Activated effector memory CD4-positive, alpha-beta T cell treated with anti-CD3 and anti-CD28 coated beads, Interleukin-2, amount 50 U/mL, for 16 hours (primary cell): ENCODE measurements around the gene CUTA.

ENCODE experiments used
- DNase-seq: peaks from one replicate; pipeline ENCODE4 v3.0.0-alpha.2; 2020

Gene CUTA

GRCh38 chr6:33420491-33421343, 2.8 kb upstream of the CUTA start:
- DNase-seq = no peak

- DNase-seq = peak; percentile 77
These were observed 1.9 kb upstream of the CUTA start, which contains the start of gene SYNGAP1 for GRCh38 chr6:33419580-33420490. Gene SYNGAP1 (plus strand): TSS chr6:33420065. CDS start chr6:33420265, 200 bp downstream.

DNA sequence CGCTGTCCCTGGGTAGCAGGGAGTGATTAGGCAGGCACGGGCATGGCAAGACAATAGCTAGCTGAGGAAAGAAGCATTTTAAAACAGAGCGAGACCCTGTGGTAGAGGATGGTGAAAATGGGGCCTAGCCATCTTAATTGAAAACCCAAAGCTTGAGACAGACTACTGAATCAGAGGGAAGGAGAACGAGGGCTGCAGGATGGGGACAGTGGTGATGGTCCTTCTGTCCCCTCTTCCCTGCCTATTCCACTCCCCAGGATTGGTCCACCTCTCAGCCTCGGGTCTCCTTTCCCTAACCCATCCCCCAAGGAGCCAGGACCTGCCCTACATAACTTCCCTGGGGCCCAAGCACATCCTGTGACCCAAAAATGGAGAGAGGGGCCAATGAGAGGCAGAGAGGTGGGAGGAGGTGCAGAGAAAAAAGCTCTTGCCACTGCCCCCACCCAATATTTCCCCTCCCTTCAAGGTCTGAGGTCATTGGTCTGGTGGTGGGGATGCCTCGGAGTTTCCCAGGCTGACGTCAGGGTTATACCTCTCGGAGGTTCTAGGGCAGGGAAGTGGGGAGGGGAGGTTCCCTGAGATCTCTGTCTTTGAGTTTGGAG, 884 bp upstream of the CUTA start:
- DNase-seq = peak; percentile 84

- peak; percentile 71 for DNase-seq
These were observed 592 bp downstream of the CUTA start for GRCh38 chr6:33417128-33417902.

- peak; percentile 73 for DNase-seq
These were observed 1.4 kb downstream of the CUTA start for GRCh38 chr6:33416386-33417127.

- DNase-seq = no peak
These were observed 2.1 kb downstream of the CUTA start for GRCh38 chr6:33415831-33416230.

DNA sequence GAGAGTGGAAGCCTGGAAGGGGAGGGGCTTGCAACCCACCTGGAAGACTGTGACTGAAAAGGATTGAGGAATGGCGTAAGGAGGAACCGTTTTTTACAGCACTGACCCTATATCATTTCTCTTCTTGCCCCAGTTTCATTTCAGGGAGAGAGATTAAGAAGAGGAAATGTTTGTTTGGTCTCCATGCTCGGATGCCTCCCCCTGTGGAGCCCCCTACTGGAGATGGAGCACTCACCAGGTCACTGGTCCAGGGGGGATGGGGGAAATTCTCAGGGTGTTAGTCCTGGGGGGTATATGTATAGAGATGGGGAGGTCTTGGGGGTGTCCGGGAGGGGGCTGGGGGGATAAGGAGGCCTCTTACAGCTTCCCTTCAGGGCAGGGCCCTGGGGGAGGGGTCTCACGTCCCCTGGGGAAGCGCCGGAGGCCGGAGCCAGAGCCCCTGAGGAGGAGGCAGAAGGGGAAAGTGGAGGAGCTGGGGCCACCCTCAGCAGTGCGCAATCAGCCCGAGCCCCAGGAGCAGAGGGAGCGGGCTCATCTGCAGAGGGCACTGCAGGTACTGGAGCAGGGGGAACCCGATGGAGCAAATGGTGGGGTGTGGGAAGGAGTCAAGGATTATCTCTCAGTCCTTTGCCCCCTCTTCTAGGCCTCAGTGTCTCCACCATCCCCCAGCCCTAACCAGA, 3.2 kb downstream of the CUTA start:
- DNase-seq = no peak

DNA sequence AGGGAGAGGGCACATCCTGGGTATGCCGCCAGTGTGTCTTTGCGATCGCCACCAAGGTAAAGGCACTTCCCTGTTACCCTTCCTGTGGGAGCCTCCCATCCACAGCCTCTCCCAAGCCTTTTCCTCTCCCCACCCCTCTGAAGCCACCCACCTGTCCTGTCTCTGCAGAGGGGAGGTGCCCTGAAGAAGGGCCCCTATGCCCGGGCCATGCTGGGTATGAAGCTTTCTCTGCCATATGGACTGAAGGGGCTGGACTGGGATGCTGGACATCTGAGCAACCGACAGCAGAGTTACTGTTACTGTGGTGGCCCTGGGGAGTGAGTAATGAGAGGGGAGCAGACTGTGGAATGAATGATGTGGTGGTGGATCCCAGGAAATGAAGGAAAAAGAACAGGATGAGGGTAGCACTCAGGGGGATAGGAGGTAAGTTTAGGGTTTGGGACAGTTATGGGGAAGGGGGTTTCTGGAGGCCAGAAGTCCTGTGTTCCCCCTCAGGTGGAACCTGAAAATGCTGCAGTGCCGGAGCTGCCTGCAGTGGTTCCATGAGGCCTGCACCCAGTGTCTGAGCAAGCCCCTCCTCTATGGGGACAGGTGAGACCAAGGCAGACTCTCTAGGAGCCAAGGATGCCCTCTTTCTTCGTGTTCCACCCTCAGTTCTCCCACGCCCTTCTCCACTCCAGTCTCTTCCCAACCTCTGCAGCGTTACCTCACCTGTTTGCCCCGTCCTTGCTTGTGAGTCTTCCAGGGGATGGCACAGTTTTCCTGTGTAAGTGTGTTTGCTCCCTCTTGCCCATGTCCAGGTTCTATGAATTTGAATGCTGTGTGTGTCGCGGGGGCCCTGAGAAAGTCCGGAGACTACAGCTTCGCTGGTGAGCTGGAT, 4.4 kb downstream of the CUTA start:
- no peak for DNase-seq

GRCh38 chr6:33412140-33413009, 5.5 kb downstream of the CUTA start:
- no peak for DNase-seq

DNA sequence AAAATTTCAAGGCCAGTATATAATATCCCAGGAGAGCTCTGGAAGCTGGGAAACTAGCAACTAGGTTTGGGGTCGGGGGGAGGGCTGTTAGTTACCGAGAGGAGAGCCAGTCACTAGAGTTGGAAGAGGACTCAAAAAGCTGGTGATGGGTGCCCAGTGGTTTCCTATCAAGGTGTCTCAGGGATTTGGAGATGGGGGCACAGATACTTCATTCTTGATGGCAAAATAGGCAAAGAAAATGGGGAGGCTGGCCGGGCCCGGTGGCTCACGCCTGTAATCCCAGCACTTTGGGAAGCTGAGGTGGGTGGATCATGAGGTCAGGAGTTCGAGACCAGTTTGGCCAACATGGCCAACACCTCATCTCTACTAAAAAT, 6.3 kb downstream of the CUTA start:
- no peak for DNase-seq

DNA sequence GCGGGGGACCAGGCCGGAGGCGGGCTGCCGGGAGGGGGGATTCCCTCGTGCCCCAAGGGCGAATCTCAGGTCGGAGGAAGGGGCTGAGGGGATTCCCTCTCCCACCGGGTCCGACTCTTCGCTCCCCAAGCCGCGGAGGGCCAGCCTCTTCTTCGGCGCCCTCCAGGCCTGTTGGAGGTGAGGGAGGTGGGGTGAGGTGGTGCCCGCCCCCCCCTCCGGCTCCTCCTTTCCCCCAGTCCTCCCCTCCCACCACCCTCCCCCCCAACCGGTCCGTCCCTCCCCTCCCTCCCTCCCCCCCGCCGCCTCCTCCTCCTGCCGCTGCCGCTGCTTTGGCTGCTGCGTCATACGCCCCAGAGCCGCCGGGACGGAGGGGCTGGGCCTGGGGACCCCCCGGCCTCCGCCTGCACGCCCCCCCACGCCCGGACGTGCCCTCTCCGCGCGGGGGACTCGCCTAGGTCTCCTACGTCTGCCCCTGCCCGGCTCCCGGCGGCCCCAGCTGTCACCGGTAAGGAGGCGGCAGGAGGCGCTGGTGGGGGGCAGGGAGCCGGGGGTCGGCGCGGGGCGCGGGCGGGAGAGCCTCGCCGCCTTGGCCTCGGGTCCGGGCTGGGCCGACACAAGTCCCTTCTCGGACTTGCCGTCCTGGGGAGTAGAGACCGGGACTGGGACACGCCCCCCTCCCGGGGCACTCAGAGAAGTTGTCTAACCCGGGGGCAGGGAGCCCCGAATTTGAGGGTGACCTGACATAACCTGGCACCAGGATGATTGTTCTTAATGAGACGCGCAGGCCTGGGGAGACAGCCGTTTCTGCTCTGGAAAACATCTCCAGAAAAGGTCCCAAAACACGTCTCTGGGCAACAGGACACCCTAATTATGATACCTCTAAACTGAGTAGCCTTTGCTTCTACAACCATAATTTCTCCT, 6.9 kb downstream of the CUTA start, which contains the start of gene PHF1:
TSS of gene PHF1 (plus strand) at position 304 of the 921 bp plus-strand sequence. CDS start 1,250 bp downstream, outside the sequence.
- DNase-seq = no peak

DNA sequence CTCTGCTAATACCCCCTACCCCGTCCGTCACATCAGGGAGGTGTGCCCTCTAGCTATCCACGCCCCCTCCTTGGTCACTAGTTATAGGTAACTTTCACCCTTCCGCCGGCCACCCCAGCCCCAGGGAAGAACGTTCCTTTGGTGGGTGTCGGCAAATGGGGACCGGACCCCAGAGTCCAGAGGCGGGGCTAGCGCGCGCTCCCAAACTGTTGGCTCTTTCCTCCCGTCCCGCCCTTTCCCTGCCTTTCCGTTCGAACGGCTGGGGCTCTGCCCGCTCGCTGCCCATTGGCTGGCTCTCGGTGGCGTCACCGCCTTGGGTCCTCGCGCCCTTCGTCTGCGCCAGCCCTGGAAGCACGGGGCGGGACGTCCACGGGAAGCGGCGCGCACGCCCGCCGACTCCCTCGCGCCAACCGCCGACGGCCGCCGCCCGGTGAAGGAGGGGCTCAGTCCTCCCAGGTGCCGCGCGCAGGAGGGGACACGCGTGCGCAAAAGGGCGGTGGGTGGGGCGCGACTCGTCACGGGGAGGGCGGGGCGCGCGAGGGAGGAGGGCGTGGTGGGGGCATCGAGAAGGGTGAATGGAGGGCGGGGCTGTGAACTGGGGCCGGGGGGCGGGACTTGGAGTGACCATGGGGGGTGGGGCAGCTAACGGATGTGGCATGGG, 7.7 kb downstream of the CUTA start:
- peak; percentile 99 for DNase-seq

GRCh38 chr6:33407132-33407718, 10.7 kb downstream of the CUTA start:
- DNase-seq = no peak

- no peak for DNase-seq
These were observed 11.8 kb downstream of the CUTA start for GRCh38 chr6:33406126-33406525.

- DNase-seq = no peak
These were observed 12.4 kb downstream of the CUTA start for GRCh38 chr6:33405386-33405940.

DNA sequence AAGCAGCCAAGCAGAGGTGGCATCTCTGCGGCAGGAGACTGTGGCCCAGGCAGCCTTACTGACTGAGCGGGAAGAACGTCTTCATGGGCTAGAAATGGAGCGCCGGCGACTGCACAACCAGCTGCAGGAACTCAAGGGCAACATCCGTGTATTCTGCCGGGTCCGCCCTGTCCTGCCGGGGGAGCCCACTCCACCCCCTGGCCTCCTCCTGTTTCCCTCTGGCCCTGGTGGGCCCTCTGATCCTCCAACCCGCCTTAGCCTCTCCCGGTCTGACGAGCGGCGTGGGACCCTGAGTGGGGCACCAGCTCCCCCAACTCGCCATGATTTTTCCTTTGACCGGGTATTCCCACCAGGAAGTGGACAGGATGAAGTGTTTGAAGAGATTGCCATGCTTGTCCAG, 13.0 kb downstream of the CUTA start:
- no peak for DNase-seq
